Thyroid gland (tissue), 4 donors: ENCODE measurements around the gene ADARB2. TPM values are rescaled to one million over a fixed set of nuclear protein-coding genes. Genes with fewer than 3 reads are reported as not detected.

Source experiments
- DNase-seq, 2 donors: peaks; one replicate each; pipeline ENCODE4 v3.0.0-alpha.2; 2019
- H3K27ac ChIP-seq, 3 donors: fragments of 200-600 bp; sonication (generic); 1 replicate in 2 of 3; 2 replicates in 1 of 3; pipeline ENCODE4 v1.5.1; 2016 to 2019; ENCODE audit warnings: mild to moderate bottlenecking in 1 of 3, moderate library complexity in 1 of 3
- H3K27me3 ChIP-seq: fragments of 200-600 bp; sonication (generic); one replicate; pipeline ENCODE4 v1.5.1; 2019
- H3K36me3 ChIP-seq, 2 donors: fragments of 200-600 bp; sonication (generic); one replicate each; pipeline ENCODE4 v1.5.1; 2016 to 2019
- H3K4me1 ChIP-seq, 2 donors: fragments of 200-600 bp; sonication (generic); one replicate each; pipeline ENCODE4 v1.5.1; 2017 to 2019
- H3K4me3 ChIP-seq, 3 donors: fragments of 200-600 bp; sonication (generic); replicated peaks in 1 of 3; 1 replicate in 2 of 3; 2 replicates in 1 of 3; pipeline ENCODE4 v1.5.1; 2016; ENCODE audit warnings: mild to moderate bottlenecking in 1 of 3
- H3K9me3 ChIP-seq: fragments of 200-600 bp; sonication (generic); one replicate; pipeline ENCODE4 v1.5.1; 2017
- POLR2A ChIP-seq, 2 donors: fragments of 450-650 bp; IDR thresholded peaks; one replicate each; pipeline ENCODE4 v1.6.1; 2017; ENCODE audit warnings: antibody characterized with exemption in 2 of 2, mild to moderate bottlenecking in 2 of 2, moderate library complexity in 1 of 2
- WGBS, 2 donors: methylation state at CpG; one replicate each; pipeline ENCODE4 v1.1.5; 2017; 5-methylcytosine and 5-hydroxymethylcytosine counted together
- intact Hi-C: fragments of 100-400 bp; cut with DNase I; formaldehyde crosslinking; loops from one replicate; pipeline ENCODE4 v1.15.1; 2023
- total RNA-seq, 4 donors: library from RNA; depleted of rRNA; stranded (reverse); fragments of >200 nt; gene quantifications; one replicate each; pipeline ENCODE4 v1.2.3, GENCODE V29; 2016
- TF ChIP-seq, protein P1 (sequence below), 6 experiments: fragments of 200-600 bp in 3 of 6; fragments of 450-650 bp in 3 of 6; sonication (generic) in 3 of 6; IDR thresholded peaks; one replicate each; pipeline ENCODE4 v1.5.1; 2016 to 2019; ENCODE audit warnings: antibody characterized with exemption in 6 of 6, mild to moderate bottlenecking in 2 of 6, inconsistent platforms in 1 of 6, moderate library complexity in 1 of 6

Gene ADARB2
- total RNA-seq, 4 donors from 2014 or later = 0.08 to 0.15 TPM; not detected in 2

DNA sequence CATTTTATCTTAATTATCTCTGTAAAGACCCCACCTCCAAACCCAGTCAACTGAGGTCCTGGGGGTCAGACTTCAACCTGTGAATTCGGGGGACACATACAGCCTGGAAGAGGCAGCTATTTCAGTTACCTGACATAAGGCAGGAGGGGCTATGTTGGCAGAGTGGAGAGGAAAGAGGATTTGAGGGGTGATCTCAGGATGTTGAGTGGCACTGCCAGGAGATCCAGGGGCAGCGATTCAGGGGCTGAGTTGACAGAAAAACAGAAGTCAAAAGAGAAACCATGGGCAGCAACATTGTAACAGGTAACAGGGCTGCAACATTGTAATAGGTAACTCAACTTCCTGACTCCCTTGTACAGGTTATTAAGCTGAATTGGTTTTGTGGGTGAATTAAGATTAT is 162.6 kb downstream of the ADARB2 start:
- DNase-seq = no peak
- no peak overlapping the region for H3K4me3 ChIP-seq
- TF ChIP-seq, protein P1, sequence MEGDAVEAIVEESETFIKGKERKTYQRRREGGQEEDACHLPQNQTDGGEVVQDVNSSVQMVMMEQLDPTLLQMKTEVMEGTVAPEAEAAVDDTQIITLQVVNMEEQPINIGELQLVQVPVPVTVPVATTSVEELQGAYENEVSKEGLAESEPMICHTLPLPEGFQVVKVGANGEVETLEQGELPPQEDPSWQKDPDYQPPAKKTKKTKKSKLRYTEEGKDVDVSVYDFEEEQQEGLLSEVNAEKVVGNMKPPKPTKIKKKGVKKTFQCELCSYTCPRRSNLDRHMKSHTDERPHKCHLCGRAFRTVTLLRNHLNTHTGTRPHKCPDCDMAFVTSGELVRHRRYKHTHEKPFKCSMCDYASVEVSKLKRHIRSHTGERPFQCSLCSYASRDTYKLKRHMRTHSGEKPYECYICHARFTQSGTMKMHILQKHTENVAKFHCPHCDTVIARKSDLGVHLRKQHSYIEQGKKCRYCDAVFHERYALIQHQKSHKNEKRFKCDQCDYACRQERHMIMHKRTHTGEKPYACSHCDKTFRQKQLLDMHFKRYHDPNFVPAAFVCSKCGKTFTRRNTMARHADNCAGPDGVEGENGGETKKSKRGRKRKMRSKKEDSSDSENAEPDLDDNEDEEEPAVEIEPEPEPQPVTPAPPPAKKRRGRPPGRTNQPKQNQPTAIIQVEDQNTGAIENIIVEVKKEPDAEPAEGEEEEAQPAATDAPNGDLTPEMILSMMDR (IDR thresholded peaks at IDR 0.05) = no peak
- no peak for TF ChIP-seq POLR2A (IDR thresholded peaks at IDR 0.05)
- H3K27me3 ChIP-seq = no peaks in the 10 kb centered on the region
- H3K9me3 ChIP-seq = no peaks in the 10 kb centered on the region
- H3K27ac ChIP-seq = no peak overlapping the region
- WGBS, 2 donors = 69 to 77% methylated on average over 2 of the region's 2 CpGs
- intact Hi-C loops = no loop called here
- no peaks in the 10 kb centered on the region for H3K36me3 ChIP-seq
- no peaks in the 10 kb centered on the region for H3K4me1 ChIP-seq

DNA sequence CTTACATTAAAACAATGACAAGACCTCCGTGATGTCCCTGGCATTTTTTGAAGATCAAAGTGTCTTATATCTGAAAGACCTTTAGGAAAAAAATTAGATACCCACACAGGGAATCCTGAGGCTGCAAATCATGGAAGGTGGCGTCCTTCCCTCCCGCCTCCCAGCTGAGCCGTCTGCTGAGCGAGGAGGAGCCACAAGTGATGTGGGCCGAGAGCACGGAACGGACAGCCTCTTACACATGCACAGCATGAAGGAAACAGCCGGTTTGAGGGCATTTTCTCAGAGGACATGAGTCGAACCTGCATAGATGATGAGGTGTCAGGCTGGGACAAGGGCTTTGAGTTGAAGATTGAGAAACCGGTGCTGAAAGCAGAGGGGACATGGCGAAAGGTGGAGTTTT is 163.3 kb downstream of the ADARB2 start:
- no peak for DNase-seq
- Histone ChIP-seq H3K36me3 (no peaks in the 10 kb centered on the region), H3K27ac (no peak overlapping the region), H3K4me3 (no peak overlapping the region), H3K4me1 (no peaks in the 10 kb centered on the region), H3K9me3 (no peaks in the 10 kb centered on the region), H3K27me3 (no peaks in the 10 kb centered on the region)
- TF ChIP-seq, protein P1 (IDR thresholded peaks at IDR 0.05) = no peak
- no peak for TF ChIP-seq POLR2A (IDR thresholded peaks at IDR 0.05)
- 86 to 87% methylated on average over 12 of the region's 12 CpGs for WGBS, 2 donors
- intact Hi-C loops = no loop called here

DNA sequence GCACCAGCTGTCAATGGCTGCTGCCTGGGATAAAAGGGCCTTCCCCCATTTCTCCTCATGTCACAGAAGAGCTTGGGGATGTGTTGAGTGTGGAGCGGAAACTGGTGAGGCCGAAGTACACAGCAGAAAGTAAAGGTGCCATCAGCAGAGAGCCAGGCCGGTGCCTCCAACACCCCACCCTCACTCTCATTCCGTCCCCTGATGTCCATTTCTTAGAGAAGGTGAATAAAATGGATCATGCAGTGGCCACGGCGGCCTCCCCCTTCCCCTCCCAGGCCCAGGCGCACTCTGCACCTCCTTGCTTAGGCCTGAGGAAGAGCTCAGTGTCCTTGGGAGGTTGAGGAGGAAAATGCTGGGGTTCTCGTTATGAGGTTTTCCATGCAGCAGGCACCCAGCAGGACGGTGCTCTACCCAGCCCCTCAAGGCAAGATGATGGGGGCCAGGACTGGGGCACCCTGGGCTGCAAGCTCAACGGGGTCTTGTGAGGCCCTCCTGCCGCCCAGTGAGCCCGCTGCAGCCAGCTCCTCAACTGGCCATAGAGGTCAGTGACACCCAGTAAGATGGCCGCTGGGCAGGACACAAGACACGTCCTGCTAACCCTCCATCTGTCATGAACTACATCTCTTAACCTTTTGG is 163.9 kb downstream of the ADARB2 start:
- no peaks in the 10 kb centered on the region for H3K36me3 ChIP-seq
- DNase-seq = no peak
- intact Hi-C loops = no loop called here
- H3K9me3 ChIP-seq = no peaks in the 10 kb centered on the region
- H3K27ac ChIP-seq = no peak overlapping the region
- 89 to 93% methylated on average over 14 of the region's 14 CpGs for WGBS, 2 donors
- TF ChIP-seq, protein P1 (IDR thresholded peaks at IDR 0.05) = no peak
- TF ChIP-seq POLR2A (IDR thresholded peaks at IDR 0.05) = no peak
- no peaks in the 10 kb centered on the region for H3K27me3 ChIP-seq
- H3K4me3 ChIP-seq = no peak overlapping the region
- H3K4me1 ChIP-seq = no peaks in the 10 kb centered on the region

DNA sequence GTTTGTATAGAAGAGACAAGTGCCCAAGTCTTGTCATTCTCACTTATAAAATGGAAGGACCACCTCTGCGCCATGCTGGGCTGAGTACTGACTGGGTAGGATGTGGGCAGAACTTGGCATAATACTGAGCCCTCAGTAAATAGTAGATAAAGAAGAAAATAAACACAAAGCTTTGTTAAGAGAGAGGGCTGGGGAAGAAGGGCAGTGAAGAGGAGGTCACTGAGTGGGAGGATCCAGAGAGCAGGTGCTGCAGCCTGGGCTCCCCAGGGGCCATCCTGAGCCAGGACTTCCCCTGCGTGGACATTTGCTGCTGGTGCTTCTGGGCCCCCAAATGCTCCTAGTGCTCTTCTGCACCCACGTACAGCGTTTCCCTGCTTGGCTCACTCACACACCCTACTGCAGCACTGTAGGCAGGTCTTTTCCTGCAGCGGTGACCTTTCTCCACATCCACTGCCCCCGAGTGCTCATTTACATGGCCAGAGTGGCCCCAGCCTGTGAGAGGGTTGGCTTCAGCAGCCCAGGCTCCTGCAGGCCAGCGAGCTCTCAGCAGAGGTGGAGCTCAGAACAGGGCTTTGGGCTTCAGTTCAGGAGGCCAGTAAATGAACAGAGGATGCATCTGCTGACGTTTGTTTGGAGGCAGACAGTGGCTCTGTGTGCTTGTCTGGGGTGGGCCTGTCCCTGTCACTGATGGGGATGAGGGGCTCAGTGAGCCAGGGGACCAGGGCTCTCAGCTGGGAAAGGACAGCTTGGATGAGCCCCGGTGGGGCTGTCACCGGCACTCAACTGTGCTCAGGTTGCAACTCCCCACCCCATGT is 164.6 kb downstream of the ADARB2 start:
- 57% methylated on average over 10 of the region's 10 CpGs for WGBS, 2 donors
- Histone ChIP-seq H3K4me3 (no peak overlapping the region), H3K27ac (no peak overlapping the region), H3K36me3 (no peaks in the 10 kb centered on the region), H3K9me3 (no peaks in the 10 kb centered on the region), H3K4me1 (no peaks in the 10 kb centered on the region), H3K27me3 (no peaks in the 10 kb centered on the region)
- no peak for DNase-seq
- TF ChIP-seq POLR2A (IDR thresholded peaks at IDR 0.05) = no peak
- TF ChIP-seq, protein P1 (IDR thresholded peaks at IDR 0.05) = no peak
- intact Hi-C loops = no loop called here

DNA sequence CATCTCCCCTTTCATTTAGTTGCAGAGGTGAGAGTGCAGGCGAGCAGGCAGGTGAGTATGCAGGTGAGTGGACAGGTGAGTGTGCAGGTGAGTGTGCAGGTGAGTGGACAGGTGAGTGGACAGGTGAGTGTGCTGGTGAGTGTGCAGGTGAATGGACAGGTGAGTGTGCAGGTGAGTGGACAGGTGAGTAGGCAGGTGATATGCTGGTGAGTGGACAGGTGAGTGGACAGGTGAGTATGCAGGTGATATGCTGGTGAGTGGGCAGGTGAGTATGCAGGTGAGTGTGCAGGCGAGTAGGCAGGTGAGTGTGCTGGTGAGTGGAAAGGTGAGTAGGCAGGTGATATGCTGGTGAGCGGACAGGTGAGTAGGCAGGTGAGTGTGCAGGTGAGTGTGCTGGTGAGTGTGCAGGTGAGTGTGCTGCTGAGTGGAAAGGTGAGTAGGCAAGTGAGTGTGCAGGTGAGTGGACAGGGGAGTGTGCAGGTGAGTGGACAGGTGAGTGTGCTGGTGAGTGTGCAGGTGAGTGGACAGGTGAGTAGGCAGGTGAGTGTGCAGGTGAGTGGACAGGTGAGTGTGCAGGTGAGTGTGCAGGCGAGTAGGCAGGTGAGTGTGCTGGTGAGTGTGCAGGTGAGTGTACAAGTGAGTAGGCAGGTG is 165.6 kb downstream of the ADARB2 start:
- Histone ChIP-seq H3K4me3 (no peak overlapping the region), H3K4me1 (no peaks in the 10 kb centered on the region), H3K9me3 (no peaks in the 10 kb centered on the region), H3K36me3 (no peaks in the 10 kb centered on the region), H3K27me3 (no peaks in the 10 kb centered on the region), H3K27ac (no peak overlapping the region)
- intact Hi-C loops = no loop called here
- TF ChIP-seq, protein P1 (IDR thresholded peaks at IDR 0.05) = no peak
- 87 to 90% methylated on average over 4 of the region's 4 CpGs for WGBS, 2 donors
- no peak for DNase-seq
